Stimulated activated CD4-positive, alpha-beta T cell treated with anti-CD3 and anti-CD28 coated beads, Interleukin-12 subunit alpha, Interleukin-12 subunit beta, amount 100 ng/mL, for 48 hours (primary cell): ENCODE measurements around the gene CCDC7.
"Not testable (repeated sequence)": the region's sequence is repeated elsewhere in the genome, so short reads cannot be mapped to it uniquely, and the experiment has no call there.

ENCODE experiments used
- DNase-seq, 3 donors: peaks; one replicate each; pipeline ENCODE4 v3.0.0-alpha.2; 2020; ENCODE audit warnings: low read depth in 2 of 3, low spot score in 1 of 3

CCDC7 gene

DNA sequence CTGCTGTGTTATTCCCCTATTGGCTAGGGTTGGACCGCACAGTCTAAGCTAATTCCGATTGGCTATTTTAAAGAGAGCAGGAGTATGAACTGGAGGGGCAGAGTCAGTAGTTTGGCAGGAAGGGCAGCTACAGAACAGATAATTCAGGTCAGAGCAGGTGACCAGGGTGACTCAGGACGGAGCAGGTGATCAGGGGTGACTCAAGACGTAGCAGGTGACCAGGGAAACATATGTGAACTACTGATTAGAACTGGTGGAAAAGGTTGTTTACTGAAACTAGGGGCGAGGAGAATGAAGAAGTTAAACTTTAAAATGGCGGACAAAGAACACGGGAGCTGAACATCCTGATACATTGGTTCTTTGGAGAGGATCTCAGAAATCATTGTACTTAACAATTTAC lies 102.3 kb downstream of the CCDC7 start:
- DNase-seq = no peak

DNA sequence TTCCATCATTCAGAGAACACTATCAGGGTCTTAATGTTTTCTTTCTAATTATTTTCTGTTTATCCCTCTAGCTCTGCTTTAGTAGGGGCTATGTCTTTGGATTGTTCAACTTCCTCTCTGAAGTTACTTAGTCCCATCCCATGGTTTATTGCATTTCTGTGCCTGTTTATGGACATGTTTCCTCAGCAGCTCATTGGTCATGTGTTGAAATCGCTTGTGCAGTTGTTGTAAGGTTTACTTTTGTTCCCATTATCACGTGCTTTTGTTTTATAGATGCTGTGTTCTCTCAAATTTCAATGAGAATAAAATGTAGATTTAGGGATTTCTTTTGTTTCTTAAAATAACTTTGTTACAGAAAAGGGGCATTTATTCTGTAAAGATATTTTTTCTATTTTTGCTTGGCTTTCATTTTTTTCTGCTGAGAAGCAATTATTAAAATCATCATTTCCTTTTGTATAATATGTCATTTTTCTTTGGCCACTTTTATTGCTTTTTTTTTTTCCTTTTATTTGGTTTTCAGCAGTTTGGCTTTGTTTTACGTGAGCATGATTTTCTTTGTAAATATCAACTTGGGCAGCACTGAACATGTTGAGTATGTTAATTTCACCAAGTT lies 110.9 kb downstream of the CCDC7 start:
- no peak for DNase-seq

DNA sequence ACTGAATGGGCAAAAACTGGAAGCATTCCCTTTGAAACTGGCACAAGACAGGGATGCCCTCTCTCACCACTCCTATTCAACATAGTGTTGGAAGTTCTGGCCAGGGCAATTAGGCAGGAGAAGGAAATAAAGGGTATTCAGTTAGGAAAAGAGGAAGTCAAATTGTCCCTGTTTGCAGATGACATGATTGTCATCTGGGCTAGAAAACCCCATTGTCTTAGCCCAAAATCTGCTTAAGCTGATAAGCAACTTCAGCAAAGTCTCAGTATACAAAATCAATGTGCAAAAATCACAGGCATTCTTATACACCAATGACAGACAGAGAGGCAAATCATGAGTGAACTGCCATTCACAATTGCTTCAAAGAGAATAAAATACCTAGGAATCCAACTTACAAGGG lies 116.8 kb downstream of the CCDC7 start:
- DNase-seq = not testable (repeated sequence)

DNA sequence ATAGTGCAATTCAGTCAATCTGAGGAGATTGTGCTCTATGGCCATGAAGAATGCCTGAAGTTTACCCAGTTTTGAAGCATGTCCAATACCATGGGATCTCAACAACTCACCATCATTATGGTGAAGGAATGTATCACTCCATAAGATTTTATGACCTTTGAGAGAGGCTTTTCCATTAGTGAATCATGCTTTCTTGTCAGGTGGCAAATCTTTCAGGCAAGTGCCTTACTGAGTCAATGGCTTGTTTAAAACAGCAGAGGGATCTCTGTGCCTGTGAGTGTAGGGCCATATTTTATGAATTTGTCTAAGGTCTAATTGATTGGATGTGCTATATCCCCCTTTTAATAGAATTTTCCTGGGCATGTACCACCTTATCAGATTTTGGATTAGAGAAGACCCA lies 131.5 kb downstream of the CCDC7 start:
- DNase-seq = no peak

DNA sequence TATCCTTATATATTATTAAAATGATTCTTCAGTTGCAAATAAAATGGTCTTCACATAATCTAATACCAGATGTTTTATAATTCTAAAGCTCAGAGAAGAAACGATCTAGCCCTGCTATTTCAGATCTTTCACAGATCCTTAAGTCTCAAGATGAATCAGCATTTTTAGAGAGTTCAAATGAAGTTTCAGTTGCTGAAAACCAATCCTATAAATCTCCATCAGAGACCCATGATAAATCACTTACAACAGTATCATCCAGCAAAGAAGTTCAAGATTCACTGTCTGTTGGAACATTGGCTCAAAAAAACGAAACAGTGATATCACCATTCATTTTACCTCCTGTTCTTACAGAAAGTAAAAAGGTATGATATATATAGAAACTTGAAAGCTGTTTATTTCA lies 137.0 kb downstream of the CCDC7 start:
- DNase-seq = no peak

DNA sequence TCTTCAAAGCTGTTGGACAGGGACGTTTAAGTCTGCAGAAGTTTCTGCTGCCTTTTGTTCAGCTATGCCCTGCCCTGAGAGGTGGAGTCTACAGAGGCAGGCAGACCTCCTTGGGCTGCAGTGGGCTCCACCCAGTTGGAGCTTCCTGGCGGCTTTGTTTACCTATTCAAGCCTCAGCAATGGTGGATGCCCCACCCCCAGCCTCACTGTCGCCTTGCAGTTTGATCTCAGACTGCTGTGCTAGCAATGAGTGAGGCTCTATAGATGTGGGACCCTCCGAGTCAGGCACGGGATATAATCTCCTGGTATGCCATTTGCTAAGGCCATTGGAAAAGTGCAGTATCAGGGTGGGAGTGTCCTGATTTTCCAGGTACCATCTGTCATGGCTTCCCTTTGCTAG lies 152.1 kb downstream of the CCDC7 start:
- not testable (repeated sequence) for DNase-seq

DNA sequence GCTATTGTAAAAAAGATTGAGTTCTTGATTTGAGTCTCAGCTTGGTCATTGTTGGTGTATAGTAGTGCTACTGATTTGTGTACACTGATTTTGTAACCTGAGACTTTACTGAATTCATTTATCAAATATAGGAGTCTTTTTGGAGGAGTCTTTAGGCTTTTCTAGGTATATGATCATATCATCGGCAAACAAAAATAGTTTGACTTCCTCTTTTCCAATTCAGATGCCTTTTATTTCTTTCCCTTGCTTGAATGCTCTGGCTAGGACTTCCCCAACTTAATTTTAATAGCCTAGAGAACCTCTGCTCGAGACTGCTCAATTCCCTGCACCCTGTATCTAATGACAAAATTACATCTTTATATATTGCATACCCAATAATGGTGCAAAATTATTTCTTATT lies 154.4 kb downstream of the CCDC7 start:
- DNase-seq = no peak

DNA sequence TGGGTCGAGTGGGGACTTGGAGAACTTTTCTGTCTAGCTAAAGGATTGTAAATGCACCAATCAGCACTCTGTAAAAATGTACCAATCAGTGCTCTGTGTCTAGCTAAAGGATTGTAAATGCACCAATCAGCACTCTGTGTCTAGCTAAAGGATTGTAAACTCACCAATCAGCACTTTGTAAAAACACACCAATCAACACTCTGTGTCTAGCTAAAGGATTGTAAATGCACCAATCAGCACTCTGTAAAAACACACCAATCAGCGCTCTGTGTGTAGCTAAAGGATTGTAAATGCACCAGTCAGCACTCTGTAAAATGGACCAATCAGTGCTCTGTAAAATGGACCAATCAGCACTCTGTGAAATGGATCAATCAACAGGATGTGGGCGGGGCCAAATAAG lies 155.6 kb downstream of the CCDC7 start:
- not testable (repeated sequence) for DNase-seq

DNA sequence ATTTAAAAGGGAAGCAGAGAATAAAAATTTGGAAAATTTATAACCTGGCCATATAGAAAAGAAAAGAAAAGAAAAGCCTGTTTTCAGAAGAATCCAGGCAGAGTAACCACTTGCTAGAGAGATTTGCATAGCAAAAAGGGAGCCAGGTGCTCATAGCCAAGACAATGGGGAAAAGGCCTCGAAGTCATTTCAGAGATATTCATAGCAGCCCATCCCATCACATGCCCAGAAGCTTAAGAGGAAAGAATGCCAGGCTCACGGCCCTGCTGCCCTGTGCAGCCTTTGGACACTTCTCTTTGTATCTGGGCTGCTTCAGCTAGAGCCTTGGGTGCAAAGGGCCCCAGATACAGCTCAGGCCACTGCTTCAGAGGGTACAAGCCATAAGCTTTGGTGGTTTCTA lies 159.8 kb downstream of the CCDC7 start:
- no peak for DNase-seq

DNA sequence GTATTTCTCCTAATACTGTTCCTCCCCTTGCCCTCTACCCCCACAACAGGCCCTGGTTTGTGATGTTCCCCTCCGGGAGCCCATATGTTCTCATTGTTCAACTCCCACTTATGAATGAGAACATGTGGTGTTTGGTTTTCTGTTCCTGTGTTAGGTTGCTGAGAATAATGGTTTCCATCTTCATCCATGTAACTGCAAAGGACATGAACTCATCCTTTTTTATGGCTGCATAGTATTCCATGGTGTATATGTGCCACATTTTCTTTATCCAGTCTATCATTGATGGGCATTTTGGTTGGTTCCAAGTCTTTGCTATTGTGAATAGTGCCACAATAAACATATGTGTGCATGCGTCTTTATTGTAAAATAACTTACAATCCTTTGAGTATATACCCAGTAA lies 164.6 kb downstream of the CCDC7 start:
- DNase-seq = not testable (repeated sequence)

DNA sequence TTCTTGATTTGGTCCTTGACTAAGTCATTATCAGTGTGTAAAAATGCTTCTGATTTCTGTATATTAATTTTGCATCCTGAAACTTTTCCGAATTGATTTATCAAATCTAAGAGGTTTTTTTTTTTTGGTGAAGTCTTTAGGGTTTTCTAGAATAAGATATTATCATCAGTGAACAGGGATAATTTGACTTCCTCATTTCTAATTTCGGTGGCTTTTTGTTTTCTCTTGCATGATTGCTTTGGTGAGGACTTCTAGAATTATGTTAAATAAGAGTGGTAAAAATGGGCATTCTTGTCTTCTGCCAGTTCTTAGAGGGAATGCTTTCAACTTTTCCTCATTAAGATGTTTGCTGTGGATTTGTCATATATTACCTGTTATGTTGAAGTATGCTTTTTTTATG lies 170.5 kb downstream of the CCDC7 start:
- no peak for DNase-seq

DNA sequence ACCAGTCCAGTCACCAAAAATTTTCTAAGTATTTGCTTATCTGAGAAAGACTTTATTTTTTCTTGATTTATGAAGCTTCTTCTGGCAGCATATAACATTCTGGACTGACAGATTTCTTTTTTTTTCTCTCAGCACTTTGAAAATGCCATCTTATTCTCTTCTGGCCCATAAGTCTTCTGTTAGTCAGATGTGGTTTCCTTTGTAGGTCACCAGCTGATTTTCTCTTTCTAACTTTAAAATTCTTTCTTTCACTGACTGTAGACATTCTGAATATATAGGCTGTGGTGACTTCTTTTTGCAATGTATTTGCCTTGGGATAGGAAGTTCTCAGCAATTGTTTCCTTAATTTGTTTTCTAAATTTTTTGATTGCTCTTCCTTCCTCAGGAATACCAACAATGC lies 172.5 kb downstream of the CCDC7 start:
- DNase-seq = no peak

DNA sequence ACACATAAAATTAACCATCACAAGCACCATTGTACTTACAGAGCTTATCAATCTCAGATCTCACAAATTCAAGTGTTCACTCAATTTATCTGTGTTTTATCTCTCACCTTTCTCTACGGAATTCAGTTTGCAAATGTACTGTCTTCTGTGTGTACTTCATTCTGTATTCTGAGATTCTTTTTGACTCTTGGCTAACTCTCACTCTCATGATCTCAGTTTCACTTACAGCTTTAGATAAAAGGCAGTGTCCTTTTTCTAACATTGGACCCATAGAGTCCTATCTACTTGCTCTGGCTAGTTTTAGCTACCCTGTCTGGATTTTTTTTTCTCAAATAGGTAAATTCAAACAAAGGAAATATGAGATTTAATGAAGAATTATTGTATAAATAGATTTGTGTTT lies 176.0 kb downstream of the CCDC7 start:
- DNase-seq = no peak

DNA sequence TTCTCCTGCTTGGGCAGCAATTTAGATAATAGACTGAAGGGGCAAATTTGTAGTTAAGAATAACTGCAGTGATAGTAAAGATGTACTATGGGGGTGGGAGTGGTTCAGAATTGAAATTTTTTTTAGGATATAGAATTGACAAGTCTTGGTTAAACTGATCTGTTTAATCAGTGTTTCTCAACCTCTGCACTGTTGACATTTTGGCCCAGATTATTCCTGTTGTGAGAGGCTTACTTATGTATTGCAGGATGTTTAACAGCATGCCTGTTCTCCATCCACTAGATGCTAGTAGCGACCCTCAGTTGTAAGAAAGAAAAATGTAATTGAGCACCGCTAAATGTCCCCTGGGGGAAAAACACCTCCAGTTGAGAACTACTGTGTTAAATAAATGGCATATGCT lies 176.5 kb downstream of the CCDC7 start:
- DNase-seq = no peak

DNA sequence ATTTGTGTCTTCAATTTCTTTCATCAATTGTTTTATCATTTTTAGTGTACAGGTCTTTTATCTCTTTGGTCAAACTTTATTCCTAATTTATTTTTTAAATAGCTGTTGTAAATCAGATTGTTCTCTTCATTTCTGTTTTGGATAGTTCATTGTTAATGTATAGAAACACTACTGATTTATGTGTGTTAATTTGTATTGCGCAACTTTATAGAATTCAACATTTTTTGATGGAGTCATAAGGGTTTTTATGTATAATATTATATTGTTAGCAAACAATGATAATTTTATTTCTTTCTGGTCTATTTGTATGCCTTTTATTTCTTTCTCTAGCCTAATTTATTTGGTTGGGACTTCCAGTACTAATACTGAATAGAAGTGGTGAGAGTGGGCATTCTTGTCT lies 181.2 kb downstream of the CCDC7 start:
- no peak for DNase-seq

DNA sequence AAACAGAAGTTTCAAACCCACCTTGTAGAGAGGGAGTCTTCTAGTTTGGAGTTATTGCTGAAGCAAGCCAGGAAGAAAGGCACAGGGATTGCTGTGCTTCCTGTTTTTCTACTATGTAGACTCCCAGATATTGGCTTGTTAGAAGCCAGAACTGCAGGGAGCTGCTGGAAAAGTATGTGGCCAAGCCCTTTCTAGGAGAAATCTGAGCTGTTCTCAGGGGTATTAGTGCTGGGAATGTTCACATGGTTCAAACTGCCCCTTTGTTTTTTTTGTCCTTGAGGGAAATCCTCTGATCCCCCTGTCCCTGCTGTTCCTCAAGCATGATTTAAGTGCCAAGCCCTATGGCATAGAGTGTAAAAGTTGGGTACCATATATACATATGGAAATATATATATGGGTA lies 184.0 kb downstream of the CCDC7 start:
- no peak for DNase-seq

DNA sequence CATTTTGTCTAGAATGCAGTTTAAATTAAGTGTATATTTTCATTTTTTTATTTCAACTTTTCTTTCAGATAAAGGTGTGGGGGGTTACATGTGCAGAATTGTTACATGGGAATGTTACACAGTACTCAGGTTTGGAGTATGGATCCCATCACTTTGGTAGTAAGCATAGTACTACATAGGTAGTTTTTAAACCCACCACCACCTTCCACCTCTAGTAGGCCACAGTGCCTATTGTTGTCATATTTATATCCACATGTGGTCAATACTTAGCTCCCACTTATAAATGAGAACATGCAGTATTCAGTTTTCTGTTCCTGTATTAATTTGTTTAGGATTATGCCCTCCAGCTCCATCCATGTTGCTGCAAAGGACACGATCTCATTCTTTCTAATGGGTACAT lies 200.6 kb downstream of the CCDC7 start:
- no peak for DNase-seq

DNA sequence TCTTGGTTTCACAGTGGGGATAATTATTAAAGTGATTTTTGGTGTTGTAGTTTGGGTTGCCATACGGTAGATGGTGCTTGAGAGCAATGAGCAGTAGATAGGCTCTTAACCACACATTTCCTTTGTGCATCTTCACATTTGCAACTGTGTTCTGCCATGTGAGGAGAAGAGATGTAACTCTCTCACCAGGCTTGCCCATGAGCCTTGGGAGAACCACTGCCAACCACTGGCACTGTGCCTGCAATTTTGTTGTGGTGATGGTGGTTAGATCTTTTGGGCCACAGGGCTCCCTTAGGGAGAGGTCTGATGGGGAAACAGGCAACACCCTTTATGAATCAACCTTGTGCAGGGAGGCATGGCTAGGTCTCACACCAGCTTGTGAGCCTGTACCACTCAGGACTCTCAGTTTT lies 204.3 kb downstream of the CCDC7 start:
- DNase-seq = no peak

DNA sequence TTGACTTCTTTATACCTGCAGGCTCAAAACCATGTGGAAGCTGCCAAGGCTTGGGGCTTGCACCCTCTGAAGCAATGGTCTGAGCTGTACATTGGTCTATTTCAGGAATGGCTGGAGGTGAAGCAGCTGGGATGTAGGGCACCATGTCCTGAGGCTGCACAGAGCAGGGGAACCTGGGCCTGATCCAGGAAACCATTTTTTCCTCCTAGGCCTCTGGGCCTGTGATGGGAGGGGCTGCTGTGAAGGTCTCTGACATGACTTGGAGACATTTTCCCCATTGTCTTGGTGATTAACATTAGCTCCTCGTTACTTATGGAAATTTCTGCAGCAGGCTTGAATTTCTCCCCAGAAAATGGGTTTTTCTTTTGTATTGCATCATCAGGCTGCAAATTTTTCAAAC lies 211.5 kb downstream of the CCDC7 start:
- DNase-seq = not testable (repeated sequence)

DNA sequence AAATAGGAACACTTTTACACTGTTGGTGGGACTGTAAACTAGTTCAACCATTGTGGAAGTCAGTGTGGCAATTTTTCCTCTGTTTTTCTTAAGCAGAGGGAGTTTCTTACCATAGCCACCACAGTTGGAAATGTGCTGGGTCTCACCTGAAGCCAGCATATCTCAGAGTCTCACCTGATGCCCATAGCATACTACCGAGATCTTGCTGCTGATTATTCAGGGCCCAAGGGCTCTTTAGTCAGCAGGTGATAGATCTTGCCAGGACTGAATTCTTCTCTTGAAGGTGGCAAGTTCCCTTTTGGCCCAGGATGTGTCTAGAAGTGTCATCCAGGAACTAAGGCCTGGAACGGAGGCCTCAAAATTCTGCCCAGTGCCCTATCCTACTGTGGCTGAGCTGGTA lies 215.4 kb downstream of the CCDC7 start:
- DNase-seq = no peak

DNA sequence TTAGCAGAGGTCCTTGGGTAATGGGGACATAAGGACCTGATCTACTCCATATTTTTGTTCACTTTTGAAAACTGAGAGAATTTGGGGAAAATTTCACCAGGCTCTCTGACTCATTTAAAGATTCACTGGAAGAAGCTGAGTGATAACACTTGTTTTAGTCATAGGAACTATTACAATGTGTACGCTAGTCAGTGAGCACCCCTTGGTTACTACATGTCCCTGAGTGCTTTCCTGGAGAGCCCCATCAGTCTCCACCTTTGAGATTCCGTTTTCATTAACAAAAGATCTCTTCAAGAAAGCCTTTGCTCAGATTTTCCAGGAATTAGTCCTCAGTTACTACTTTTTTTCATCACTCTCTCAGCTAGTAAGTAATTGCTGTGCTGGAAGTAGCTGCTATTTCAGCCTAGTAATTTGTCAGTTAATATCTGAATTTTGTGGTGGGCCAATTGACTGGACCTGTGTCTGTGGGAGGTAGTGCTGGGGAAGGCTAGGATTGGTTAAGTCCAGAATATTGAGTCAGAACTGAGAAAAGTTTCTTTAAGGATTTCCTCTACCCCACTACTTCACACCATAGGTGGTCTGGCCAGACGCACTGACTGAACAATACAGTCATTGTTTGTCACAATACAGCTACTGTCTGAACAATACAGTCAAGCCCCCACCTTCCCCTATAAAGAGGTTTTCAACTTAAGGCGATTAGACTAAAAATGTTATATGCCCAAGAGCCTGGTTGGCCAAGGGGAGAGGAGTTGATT lies 235.0 kb downstream of the CCDC7 start:
- DNase-seq = no peak

DNA sequence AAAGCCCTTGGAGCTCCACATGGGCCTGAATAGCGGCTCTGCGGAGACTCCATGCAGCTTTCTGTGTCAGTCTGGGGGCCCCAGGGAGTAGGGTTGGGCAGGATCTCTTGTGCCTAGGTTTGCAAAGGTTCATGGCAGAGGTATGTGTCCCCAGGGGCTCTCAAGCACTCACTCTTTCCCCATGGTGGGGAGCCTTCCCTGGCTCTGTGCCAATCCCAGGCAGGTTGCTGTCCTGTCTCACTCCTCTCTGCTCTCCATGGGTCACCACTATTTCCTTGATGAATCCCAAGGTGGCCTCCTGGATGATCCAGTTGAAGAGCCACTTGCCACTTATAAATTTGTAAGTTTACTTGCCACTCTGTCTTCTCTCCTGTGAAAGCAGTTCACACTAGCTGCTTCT lies 238.4 kb downstream of the CCDC7 start:
- no peak for DNase-seq

DNA sequence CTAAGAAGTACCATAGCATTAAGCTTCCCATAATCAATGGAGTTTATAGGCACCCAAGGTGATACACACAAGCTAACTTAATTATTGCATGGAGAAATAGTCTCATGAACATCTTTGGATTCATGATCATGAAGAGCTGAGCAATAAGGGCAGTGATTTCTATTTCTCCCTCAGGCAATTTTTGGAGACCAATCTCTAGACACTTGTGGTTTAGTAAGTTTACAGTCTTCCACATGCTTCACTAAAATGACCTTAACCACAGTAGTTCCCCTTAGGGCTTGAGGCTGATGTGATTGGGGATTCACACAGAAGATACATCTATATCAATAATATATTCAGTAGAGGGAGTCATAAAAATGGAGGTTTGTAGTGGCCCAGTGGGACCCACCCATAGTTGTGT lies 241.2 kb downstream of the CCDC7 start:
- no peak for DNase-seq
